Fibroblast of villous mesenchyme (primary cell): ENCODE data around the gene NUDT22. TPM values are rescaled to one million over a fixed set of nuclear protein-coding genes. Genes with fewer than 3 reads are reported as not detected.

Source experiments
- DNase-seq: peaks from one replicate; pipeline ENCODE4 v3.0.0-alpha.2; 2010; ENCODE audit warnings: low read depth
- H3K4me3 ChIP-seq: 2 replicates; pipeline ENCODE4 v1.5.1; 2011; ENCODE audit warnings: low read depth, mild to moderate bottlenecking, low read length
- total RNA-seq: library from RNA; depleted of rRNA; stranded (reverse); fragments of >200 nt; gene quantifications from 2 replicates; pipeline ENCODE4 v1.2.3, GENCODE V29; 2012
- TF ChIP-seq, protein P1 (sequence below): IDR thresholded peaks from 2 replicates; pipeline ENCODE4 v1.5.1; 2012; ENCODE audit warnings: low read depth, mild to moderate bottlenecking, low read length; ENCODE audit not compliant: insufficient read depth

Gene NUDT22
- total RNA-seq, 1 donor, result 43.6 TPM

DNA sequence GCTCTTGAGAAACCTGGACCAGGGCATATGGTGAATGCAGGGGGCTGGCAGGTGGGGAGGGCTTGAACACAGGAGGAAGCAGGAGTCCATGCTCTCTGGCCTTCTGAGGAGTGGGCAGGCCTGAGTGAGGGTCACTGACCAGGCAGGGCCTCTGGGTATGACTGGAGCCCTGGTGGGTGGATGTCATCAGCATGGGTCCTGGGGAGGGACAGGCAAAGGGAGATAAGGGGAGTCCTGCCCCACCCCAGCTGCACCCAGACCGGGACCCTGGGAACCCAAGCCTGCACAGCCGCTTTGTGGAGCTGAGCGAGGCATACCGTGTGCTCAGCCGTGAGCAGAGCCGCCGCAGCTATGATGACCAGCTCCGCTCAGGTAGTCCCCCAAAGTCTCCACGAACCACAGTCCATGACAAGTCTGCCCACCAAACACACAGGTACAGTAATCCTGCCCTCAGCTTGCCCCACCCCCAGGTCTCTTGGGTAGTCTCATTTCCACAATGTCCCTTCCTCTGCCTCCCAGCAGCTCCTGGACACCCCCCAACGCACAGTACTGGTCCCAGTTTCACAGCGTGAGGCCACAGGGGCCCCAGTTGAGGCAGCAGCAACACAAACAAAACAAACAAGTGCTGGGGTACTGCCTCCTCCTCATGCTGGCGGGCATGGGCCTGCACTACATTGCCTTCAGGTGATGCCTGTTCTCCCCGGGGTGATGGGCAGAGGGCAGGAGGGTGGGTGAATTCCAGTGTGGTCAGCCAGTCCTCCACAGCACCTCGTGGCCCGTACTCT is 6.3 kb downstream of the NUDT22 start:
- TF ChIP-seq, protein P1, sequence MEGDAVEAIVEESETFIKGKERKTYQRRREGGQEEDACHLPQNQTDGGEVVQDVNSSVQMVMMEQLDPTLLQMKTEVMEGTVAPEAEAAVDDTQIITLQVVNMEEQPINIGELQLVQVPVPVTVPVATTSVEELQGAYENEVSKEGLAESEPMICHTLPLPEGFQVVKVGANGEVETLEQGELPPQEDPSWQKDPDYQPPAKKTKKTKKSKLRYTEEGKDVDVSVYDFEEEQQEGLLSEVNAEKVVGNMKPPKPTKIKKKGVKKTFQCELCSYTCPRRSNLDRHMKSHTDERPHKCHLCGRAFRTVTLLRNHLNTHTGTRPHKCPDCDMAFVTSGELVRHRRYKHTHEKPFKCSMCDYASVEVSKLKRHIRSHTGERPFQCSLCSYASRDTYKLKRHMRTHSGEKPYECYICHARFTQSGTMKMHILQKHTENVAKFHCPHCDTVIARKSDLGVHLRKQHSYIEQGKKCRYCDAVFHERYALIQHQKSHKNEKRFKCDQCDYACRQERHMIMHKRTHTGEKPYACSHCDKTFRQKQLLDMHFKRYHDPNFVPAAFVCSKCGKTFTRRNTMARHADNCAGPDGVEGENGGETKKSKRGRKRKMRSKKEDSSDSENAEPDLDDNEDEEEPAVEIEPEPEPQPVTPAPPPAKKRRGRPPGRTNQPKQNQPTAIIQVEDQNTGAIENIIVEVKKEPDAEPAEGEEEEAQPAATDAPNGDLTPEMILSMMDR, result no peak
- DNase-seq, result no peak
- H3K4me3 ChIP-seq, result no peak overlapping the region

DNA sequence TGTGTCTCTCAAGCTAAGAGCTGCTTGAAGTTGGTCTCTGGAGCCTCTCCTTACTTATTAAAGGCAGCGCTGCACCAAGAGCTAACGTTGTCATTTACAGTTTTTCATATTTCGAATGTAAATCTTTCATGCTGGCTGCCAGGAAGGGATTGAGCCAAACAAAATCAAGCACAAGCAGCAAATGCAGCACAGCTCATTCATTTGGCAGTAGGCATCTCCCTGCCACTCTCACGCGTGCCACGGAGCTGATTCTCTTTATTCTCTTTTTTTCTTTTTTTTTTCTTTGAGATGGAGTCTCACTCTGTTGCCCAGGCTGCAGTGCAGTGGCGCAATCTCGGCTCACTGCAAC is 6.9 kb downstream of the NUDT22 start:
- H3K4me3 ChIP-seq, result no peak overlapping the region
- TF ChIP-seq, protein P1, result no peak
- DNase-seq, result no peak

DNA sequence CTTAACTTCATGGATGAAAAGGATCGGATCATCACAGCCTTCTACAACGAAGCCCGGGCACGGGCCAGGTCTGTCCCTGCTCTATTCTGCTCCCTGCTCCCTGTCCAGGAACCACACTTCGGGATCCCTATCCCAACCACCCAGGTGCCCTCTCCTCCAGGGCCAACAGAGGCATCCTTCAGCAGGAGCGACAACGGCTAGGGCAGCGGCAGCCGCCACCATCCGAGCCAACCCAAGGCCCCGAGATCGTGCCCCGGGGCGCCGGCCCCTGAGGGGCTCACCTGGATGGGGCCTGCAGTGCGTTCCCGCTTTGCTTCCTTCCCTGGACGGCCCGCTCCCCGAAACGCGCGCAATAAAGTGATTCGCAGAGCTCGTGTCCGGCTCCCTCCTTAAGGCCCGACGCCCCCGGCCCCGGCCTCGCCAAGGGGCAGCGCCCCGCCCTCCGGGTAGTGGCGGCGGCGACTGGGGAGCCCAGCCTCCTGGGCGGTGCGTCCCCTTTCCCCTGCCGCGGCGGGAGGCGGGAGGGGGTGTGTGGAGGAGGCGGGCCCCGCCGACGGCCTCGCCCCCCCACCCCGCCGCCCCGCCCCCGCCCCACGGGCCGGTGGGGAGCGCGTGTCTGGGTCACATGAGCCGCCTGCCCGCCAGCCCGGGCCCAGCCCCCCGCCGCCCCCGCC is 8.0 kb downstream of the NUDT22 start, which contains the start of gene VEGFB:
VEGFB (plus strand) TSS at position 672 of the 674 bp plus-strand sequence. CDS start 250 bp downstream, outside the sequence.
- DNase-seq, result peak; percentile 58
- TF ChIP-seq, protein P1, result no peak
- H3K4me3 ChIP-seq, result peak within 1 kb of the TSS; percentile 68

DNA sequence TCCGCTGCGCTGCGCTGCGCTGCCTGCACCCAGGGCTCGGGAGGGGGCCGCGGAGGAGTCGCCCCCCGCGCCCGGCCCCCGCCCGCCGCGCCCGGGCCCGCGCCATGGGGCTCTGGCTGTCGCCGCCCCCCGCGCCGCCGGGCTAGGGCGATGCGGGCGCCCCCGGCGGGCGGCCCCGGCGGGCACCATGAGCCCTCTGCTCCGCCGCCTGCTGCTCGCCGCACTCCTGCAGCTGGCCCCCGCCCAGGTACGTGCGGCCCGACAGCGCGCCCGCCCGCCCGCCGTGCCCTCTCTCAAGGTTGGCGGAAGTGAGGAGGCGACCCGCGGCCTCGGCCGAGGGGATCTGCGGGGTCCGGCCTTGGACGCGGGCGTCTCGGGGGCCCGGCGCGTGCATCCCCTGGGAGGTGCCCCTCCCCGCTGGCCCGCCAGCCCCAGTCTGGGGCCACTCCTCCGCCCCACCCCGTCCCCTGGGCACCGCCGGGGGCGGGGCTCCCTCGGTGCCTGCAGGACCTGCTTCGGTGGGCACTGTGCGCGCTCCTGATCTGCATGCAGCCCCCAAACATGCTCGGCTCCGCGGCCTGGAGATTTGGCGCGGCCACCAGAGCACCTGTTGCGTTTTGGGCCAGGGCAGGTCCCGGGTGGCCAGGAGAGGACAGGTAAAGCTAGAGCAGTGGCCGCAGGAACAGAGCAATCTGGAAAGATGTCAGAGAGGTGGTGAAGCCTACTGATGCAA is 8.7 kb downstream of the NUDT22 start:
- H3K4me3 ChIP-seq, result peak overlapping the region; percentile 68
- no peak for DNase-seq
- TF ChIP-seq, protein P1, result no peak

DNA sequence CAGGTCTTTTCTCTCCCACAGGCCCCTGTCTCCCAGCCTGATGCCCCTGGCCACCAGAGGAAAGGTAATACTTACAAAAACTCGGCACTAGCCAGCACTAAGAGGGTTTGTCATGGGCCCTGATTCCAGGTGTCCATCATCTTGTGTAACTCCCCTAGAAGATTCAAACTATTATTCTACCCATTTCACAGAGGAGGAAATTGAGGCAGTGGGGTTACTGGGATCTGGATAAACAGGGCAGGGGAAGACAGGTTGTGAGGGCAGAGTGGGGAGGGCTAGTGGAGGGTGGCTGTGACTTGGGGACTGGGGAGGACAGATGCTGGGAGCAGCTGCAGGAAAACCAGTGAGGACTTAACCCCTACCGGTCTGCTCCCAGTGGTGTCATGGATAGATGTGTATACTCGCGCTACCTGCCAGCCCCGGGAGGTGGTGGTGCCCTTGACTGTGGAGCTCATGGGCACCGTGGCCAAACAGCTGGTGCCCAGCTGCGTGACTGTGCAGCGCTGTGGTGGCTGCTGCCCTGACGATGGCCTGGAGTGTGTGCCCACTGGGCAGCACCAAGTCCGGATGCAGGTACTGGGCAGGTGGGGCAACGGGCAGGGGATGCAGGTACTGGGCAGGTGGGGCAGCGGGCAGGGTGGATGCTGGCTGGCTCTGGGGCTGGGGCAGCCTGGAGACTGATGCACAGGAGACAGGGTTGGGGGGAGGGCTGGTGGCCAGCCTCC is 9.5 kb downstream of the NUDT22 start:
- DNase-seq, result no peak
- peak overlapping the region; percentile 68 for H3K4me3 ChIP-seq
- TF ChIP-seq, protein P1, result no peak

DNA sequence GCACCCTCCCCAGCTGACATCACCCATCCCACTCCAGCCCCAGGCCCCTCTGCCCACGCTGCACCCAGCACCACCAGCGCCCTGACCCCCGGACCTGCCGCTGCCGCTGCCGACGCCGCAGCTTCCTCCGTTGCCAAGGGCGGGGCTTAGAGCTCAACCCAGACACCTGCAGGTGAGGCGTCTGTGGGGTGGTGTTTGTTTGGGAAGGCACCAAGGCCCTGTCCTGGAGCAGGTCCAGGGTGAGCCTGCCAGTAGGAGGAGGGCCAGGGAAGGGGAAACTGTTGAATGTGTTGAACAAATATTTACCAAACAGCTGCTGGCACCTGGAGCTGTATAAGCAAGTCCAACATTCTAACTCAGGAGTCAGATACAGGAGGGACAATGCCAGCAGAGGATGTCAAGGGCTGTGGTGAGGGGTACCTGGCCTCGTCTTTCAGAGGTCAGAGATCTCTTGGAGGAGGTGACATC is 11.4 kb downstream of the NUDT22 start:
- DNase-seq, result no peak
- TF ChIP-seq, protein P1, result no peak
- H3K4me3 ChIP-seq, result no peak overlapping the region
